GM19238 (cell line): ENCODE results near the gene MSH3.
"Not testable (repeated sequence)": the region's sequence is repeated elsewhere in the genome, so short reads cannot be mapped to it uniquely, and the experiment has no call there.

Source experiments
- DNase-seq: peaks from one replicate; pipeline ENCODE4 v3.0.0; 2011; ENCODE audit warnings: low spot score; ENCODE audit not compliant: insufficient read length

Gene MSH3

GRCh38 chr5:80895523-80895922, 241.1 kb downstream of the MSH3 start:
- DNase-seq: no peak

- not testable (repeated sequence) for DNase-seq
Measured at GRCh38 chr5:80902624-80903023, 248.2 kb downstream of the MSH3 start.

GRCh38 chr5:80904533-80905187, 250.2 kb downstream of the MSH3 start:
- no peak for DNase-seq

- DNase-seq: no peak
Measured at GRCh38 chr5:80905405-80905804, 251.0 kb downstream of the MSH3 start.

GRCh38 chr5:80912479-80912878, 258.0 kb downstream of the MSH3 start:
- no peak for DNase-seq

GRCh38 chr5:80915716-80916115, 261.3 kb downstream of the MSH3 start:
- DNase-seq: no peak

- DNase-seq: no peak
Measured at GRCh38 chr5:80916676-80917075, 262.2 kb downstream of the MSH3 start.

- DNase-seq: no peak
Measured at GRCh38 chr5:80917631-80918030, 263.2 kb downstream of the MSH3 start.

- no peak for DNase-seq
Measured at GRCh38 chr5:80919678-80920196, 265.3 kb downstream of the MSH3 start.

GRCh38 chr5:80920333-80920732, 265.9 kb downstream of the MSH3 start:
- DNase-seq: no peak

- DNase-seq: no peak
Measured at GRCh38 chr5:80921026-80921425, 266.6 kb downstream of the MSH3 start.

- DNase-seq: no peak
Measured at GRCh38 chr5:80925931-80926330, 271.5 kb downstream of the MSH3 start.
